WTC11 (cell line): ENCODE data around the gene PTPN6. TPM values are rescaled to one million over a fixed set of nuclear protein-coding genes. Genes with fewer than 3 reads are reported as not detected.

Source experiments
- ATAC-seq: fragments of 200-7000 bp; cut with Tn5 transposase; 2 replicates; pipeline ENCODE4 v1.10.0; 2021; ENCODE audit warnings: mild to moderate bottlenecking, moderate library complexity
- CTCF ChIA-PET: fragments of 300-600 bp; sonication (Branson Sonifier 250); formaldehyde crosslinking; loops from one replicate; lab custom pipeline; 2021; ENCODE audit warnings: antibody characterized with exemption; lab: Charles Lee
- POLR2A ChIA-PET: fragments of 350-600 bp; sonication (Branson Sonifier 250); formaldehyde crosslinking; loops from one replicate; lab custom pipeline; 2021; ENCODE audit warnings: antibody characterized with exemption; lab: Charles Lee
- DNase-seq: peaks from one replicate; pipeline ENCODE4 v3.0.0; 2021; ENCODE audit warnings: low spot score
- H3K27ac Mint-ChIP-seq: 2 replicates; pipeline ENCODE4 v1.8.0; 2021; ENCODE audit warnings: mixed read lengths
- H3K27me3 Mint-ChIP-seq: 2 replicates; pipeline ENCODE4 v1.8.0; 2021; ENCODE audit warnings: low read depth, mild to moderate bottlenecking, moderate library complexity, mixed read lengths
- H3K36me3 Mint-ChIP-seq: 2 replicates; pipeline ENCODE4 v1.8.0; 2021; ENCODE audit warnings: mixed read lengths
- H3K4me1 Mint-ChIP-seq: 2 replicates; pipeline ENCODE4 v1.8.0; 2022; ENCODE audit warnings: mixed read lengths
- H3K4me3 Mint-ChIP-seq: 2 replicates; pipeline ENCODE4 v1.8.0; 2021; ENCODE audit warnings: mild to moderate bottlenecking, moderate library complexity, mixed read lengths
- H3K9me3 Mint-ChIP-seq: 2 replicates; pipeline ENCODE4 v1.8.0; 2021; ENCODE audit warnings: mixed read lengths
- ARID4B ChIP-seq: sonication (generic); formaldehyde crosslinking; IDR thresholded peaks from 2 replicates; pipeline ENCODE4 v1.8.0; 2023; ENCODE audit warnings: missing genetic modification reagents, mild to moderate bottlenecking, borderline replicate concordance
- ATF1 ChIP-seq: sonication (generic); formaldehyde crosslinking; IDR thresholded peaks from 2 replicates; pipeline ENCODE4 v1.8.1; 2023; ENCODE audit warnings: mild to moderate bottlenecking, moderate library complexity, missing genetic modification reagents
- CREM ChIP-seq: sonication (generic); formaldehyde crosslinking; IDR thresholded peaks from 2 replicates; pipeline ENCODE4 v1.8.1; 2022; ENCODE audit warnings: mild to moderate bottlenecking, missing genetic modification reagents, moderate library complexity
- CTCF ChIP-seq: fragments of 200-600 bp; IDR thresholded peaks from 2 replicates; pipeline ENCODE4 v1.8.0; 2022; ENCODE audit warnings: antibody characterized with exemption
- E2F4 ChIP-seq: sonication (generic); formaldehyde crosslinking; IDR thresholded peaks from 2 replicates; pipeline ENCODE4 v1.8.1; 2022; ENCODE audit warnings: low read depth, mild to moderate bottlenecking, moderate library complexity, missing genetic modification reagents, borderline replicate concordance
- EMX1 ChIP-seq: fragments of 250-450 bp; sonication (Bioruptor Pico); IDR thresholded peaks from 2 replicates; pipeline ENCODE4 v1.8.0; 2021; ENCODE audit warnings: mild to moderate bottlenecking
- FOXJ3 ChIP-seq: sonication (generic); formaldehyde crosslinking; IDR thresholded peaks from 2 replicates; pipeline ENCODE4 v1.9.0; 2021; ENCODE audit warnings: missing genetic modification reagents, mild to moderate bottlenecking, borderline replicate concordance
- IRF2 ChIP-seq: sonication (generic); formaldehyde crosslinking; IDR thresholded peaks from 2 replicates; pipeline ENCODE4 v1.8.0; 2022; ENCODE audit warnings: low read depth, missing genetic modification reagents, borderline replicate concordance
- JAZF1 ChIP-seq: fragments of 250-450 bp; sonication (Bioruptor Pico); IDR thresholded peaks from 2 replicates; pipeline ENCODE4 v1.9.0; 2021; ENCODE audit warnings: moderate library complexity, mild to moderate bottlenecking, inconsistent platforms
- JUN ChIP-seq: sonication (generic); formaldehyde crosslinking; IDR thresholded peaks from 2 replicates; pipeline ENCODE4 v1.8.0; 2023; ENCODE audit warnings: mild to moderate bottlenecking, missing genetic modification reagents
- NFE2L1 ChIP-seq: sonication (generic); formaldehyde crosslinking; IDR thresholded peaks from 2 replicates; pipeline ENCODE4 v1.8.1; 2023; ENCODE audit warnings: missing genetic modification reagents
- RORB ChIP-seq: fragments of 250-450 bp; sonication (Bioruptor Pico); IDR thresholded peaks from 2 replicates; pipeline ENCODE4 v1.9.0; 2021; ENCODE audit warnings: mild to moderate bottlenecking
- TCF7 ChIP-seq: sonication (generic); formaldehyde crosslinking; IDR thresholded peaks from 2 replicates; pipeline ENCODE4 v1.8.0; 2022; ENCODE audit warnings: mild to moderate bottlenecking, low read depth, missing genetic modification reagents, moderate library complexity
- ZMAT4 ChIP-seq: fragments of 250-450 bp; sonication (Bioruptor Pico); IDR thresholded peaks from 2 replicates; pipeline ENCODE4 v1.9.0; 2021; ENCODE audit warnings: mild to moderate bottlenecking
- ZNF138 ChIP-seq: sonication (generic); formaldehyde crosslinking; conservative IDR thresholded peaks from 2 replicates; pipeline ENCODE4 v1.8.1; 2022; ENCODE audit warnings: mild to moderate bottlenecking, moderate library complexity, missing genetic modification reagents
- ZNF532 ChIP-seq: fragments of 250-450 bp; sonication (Bioruptor Pico); IDR thresholded peaks from 2 replicates; pipeline ENCODE4 v1.9.0; 2021; ENCODE audit warnings: mild to moderate bottlenecking, borderline replicate concordance
- total RNA-seq: library from RNA; stranded (reverse); gene quantifications from 3 replicates; pipeline ENCODE4 v1.2.3, GENCODE V29; 2021
- TF ChIP-seq, protein P1 (sequence below): sonication (generic); formaldehyde crosslinking; IDR thresholded peaks from 2 replicates; pipeline ENCODE4 v1.8.1; 2023; ENCODE audit warnings: mild to moderate bottlenecking, missing genetic modification reagents
- TF ChIP-seq, protein P2 (sequence below): sonication (generic); formaldehyde crosslinking; IDR thresholded peaks from 2 replicates; pipeline ENCODE4 v1.8.1; 2023; ENCODE audit warnings: mild to moderate bottlenecking, missing genetic modification reagents

The PTPN6 gene
- total RNA-seq, 1 experiment from 2014 or later: 27.1 TPM

DNA sequence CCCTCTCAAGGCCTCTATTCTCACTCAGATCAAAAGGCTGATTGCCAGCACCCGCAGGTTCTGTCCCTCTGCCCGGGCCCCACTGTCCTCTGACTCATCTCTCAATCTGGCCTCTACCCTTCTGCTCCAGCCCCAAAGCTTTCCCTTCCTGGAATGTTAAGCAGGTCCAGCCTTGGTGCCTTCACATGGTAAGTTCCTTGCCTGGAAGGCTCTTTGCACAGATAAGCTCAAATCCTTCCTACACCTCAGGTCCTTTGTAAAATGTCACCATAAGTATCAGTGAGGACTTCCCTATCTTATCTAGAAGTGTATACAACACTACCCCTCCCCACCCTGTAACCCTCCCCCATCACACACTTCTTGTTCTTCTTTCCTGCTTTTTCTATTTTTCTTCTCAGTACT is 44.9 kb downstream of the PTPN6 start:
- TF ChIP-seq, protein P1, sequence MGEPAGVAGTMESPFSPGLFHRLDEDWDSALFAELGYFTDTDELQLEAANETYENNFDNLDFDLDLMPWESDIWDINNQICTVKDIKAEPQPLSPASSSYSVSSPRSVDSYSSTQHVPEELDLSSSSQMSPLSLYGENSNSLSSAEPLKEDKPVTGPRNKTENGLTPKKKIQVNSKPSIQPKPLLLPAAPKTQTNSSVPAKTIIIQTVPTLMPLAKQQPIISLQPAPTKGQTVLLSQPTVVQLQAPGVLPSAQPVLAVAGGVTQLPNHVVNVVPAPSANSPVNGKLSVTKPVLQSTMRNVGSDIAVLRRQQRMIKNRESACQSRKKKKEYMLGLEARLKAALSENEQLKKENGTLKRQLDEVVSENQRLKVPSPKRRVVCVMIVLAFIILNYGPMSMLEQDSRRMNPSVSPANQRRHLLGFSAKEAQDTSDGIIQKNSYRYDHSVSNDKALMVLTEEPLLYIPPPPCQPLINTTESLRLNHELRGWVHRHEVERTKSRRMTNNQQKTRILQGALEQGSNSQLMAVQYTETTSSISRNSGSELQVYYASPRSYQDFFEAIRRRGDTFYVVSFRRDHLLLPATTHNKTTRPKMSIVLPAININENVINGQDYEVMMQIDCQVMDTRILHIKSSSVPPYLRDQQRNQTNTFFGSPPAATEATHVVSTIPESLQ (CRISPR knock-in tag): no peak
- TF ChIP-seq RORB (CRISPR knock-in tag): no peak
- peaks cover 30% of the 10 kb centered on the region for H3K36me3 Mint-ChIP-seq
- ATAC-seq (no peak), DNase-seq (no peak)
- H3K27ac Mint-ChIP-seq: no peak overlapping the region
- no peak overlapping the region for H3K4me3 Mint-ChIP-seq
- ChIA-PET POLR2A (no interaction called here), CTCF (no interaction called here)
- no peaks in the 10 kb centered on the region for H3K9me3 Mint-ChIP-seq
- no peaks in the 10 kb centered on the region for H3K27me3 Mint-ChIP-seq
- no peaks in the 10 kb centered on the region for H3K4me1 Mint-ChIP-seq

- Mint-ChIP-seq H3K36me3 (peaks cover 24% of the 10 kb centered on the region), H3K9me3 (no peaks in the 10 kb centered on the region), H3K4me1 (no peaks in the 10 kb centered on the region), H3K4me3 (no peak overlapping the region), H3K27me3 (no peaks in the 10 kb centered on the region), H3K27ac (no peak overlapping the region)
- ATAC-seq (no peak), DNase-seq (no peak)
- ChIA-PET POLR2A (no interaction called here), CTCF (interaction anchor here (1.2 to 1.4 kb wide), 2 partner anchors 94 to 109 kb away, joined by 3 read pairs; partner anchors contain the start of gene C1R)
- TF ChIP-seq FOXJ3 (CRISPR knock-in tag): no peak
- TF ChIP-seq NFE2L1: no peak
- no peak for TF ChIP-seq EMX1 (CRISPR knock-in tag)
- no peak for TF ChIP-seq TCF7 (CRISPR knock-in tag)
- TF ChIP-seq ATF1 (CRISPR knock-in tag): no peak
- no peak for TF ChIP-seq JUN (CRISPR knock-in tag)
- no peak for TF ChIP-seq E2F4 (CRISPR knock-in tag)
- TF ChIP-seq CREM: no peak
- TF ChIP-seq ZNF138: no peak
- TF ChIP-seq ARID4B (CRISPR knock-in tag): no peak
- no peak for TF ChIP-seq IRF2 (CRISPR knock-in tag)
- no peak for TF ChIP-seq CTCF
- TF ChIP-seq ZNF532: no peak
- no peak for TF ChIP-seq JAZF1 (CRISPR knock-in tag)
- TF ChIP-seq ZMAT4 (CRISPR knock-in tag): no peak
- TF ChIP-seq, protein P2, sequence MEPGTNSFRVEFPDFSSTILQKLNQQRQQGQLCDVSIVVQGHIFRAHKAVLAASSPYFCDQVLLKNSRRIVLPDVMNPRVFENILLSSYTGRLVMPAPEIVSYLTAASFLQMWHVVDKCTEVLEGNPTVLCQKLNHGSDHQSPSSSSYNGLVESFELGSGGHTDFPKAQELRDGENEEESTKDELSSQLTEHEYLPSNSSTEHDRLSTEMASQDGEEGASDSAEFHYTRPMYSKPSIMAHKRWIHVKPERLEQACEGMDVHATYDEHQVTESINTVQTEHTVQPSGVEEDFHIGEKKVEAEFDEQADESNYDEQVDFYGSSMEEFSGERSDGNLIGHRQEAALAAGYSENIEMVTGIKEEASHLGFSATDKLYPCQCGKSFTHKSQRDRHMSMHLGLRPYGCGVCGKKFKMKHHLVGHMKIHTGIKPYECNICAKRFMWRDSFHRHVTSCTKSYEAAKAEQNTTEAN (CRISPR knock-in tag): no peak
Observed at GRCh38 chr12:6998715-6999451, 47.7 kb downstream of the PTPN6 start.
